Neural cell (in vitro differentiated cells): Measurements from ENCODE around the gene GNE. TPM values are rescaled to one million over a fixed set of nuclear protein-coding genes. Genes with fewer than 3 reads are reported as not detected.

Experiments
- H2AFZ ChIP-seq: fragments of 200-600, 300-800 bp; sonication (generic), shearing (Covaris generic); 2 replicates; pipeline ENCODE4 v1.6.0; 2014; ENCODE audit warnings: low read depth, mild to moderate bottlenecking, antibody characterized with exemption, low read length, moderate library complexity
- H3F3A ChIP-seq: fragments of 200-600 bp; shearing (Covaris generic); 2 replicates; pipeline ENCODE4 v1.6.1; 2016; ENCODE audit warnings: mild to moderate bottlenecking, moderate library complexity, mixed read lengths, antibody characterized with exemption, low read length; ENCODE audit not compliant: insufficient read depth, poor library complexity, severe bottlenecking
- H3K27ac ChIP-seq: fragments of 200-600, 300-800 bp; sonication (generic), shearing (Covaris generic); 2 replicates; pipeline ENCODE4 v1.5.1; 2014; ENCODE audit warnings: mild to moderate bottlenecking, low read length, moderate library complexity
- H3K27me3 ChIP-seq: fragments of 300-800, 200-600 bp; sonication (generic), shearing (Covaris generic); 2 replicates; pipeline ENCODE4 v1.6.0; 2014; ENCODE audit warnings: mild to moderate bottlenecking, low read depth, low read length, moderate library complexity; ENCODE audit not compliant: insufficient read depth
- H3K36me3 ChIP-seq: fragments of 300-800, 200-600 bp; sonication (generic), shearing (Covaris generic); 2 replicates; pipeline ENCODE4 v1.5.1; 2014; ENCODE audit warnings: mild to moderate bottlenecking, antibody characterized with exemption, low read length, moderate library complexity; ENCODE audit not compliant: insufficient read depth
- H3K4me2 ChIP-seq: fragments of 300-800, 200-600 bp; sonication (generic), shearing (Covaris generic); 2 replicates; pipeline ENCODE4 v1.6.0; 2014; ENCODE audit warnings: mild to moderate bottlenecking, low read length
- H3K4me3 ChIP-seq: fragments of 300-800, 200-600 bp; sonication (generic), shearing (Covaris generic); 2 replicates; pipeline ENCODE4 v1.5.1; 2014; ENCODE audit warnings: mild to moderate bottlenecking, low read length, moderate library complexity
- H3K79me2 ChIP-seq: fragments of 200-600 bp; shearing (Covaris generic); replicated peaks from 2 replicates; pipeline ENCODE4 v1.6.0; 2014; ENCODE audit warnings: mild to moderate bottlenecking, low read length, moderate library complexity; ENCODE audit not compliant: insufficient read depth
- H3K9ac ChIP-seq: fragments of 300-800, 200-600 bp; sonication (generic), shearing (Covaris generic); 2 replicates; pipeline ENCODE4 v1.6.1; 2016; ENCODE audit warnings: mild to moderate bottlenecking, low read length, mixed read lengths
- H3K9me2 ChIP-seq: fragments of 200-600 bp; shearing (Covaris generic); 2 replicates; pipeline ENCODE4 v1.6.1; 2016; ENCODE audit warnings: mild to moderate bottlenecking, low read length, mixed read lengths; ENCODE audit not compliant: insufficient read depth
- H3K9me3 ChIP-seq: fragments of 200-600, 300-800 bp; sonication (generic), shearing (Covaris generic); 2 replicates; pipeline ENCODE4 v1.6.1; 2016; ENCODE audit warnings: mild to moderate bottlenecking, mixed run types, low read length, moderate library complexity, mixed read lengths
- H4K20me1 ChIP-seq: fragments of 200-600 bp; shearing (Covaris generic); 2 replicates; pipeline ENCODE4 v1.6.1; 2016; ENCODE audit warnings: mild to moderate bottlenecking, mixed run types; ENCODE audit not compliant: insufficient read depth
- CTCF ChIP-seq: fragments of 450-650 bp; IDR thresholded peaks from 2 replicates; pipeline ENCODE4 v1.5.1; 2014; ENCODE audit warnings: antibody characterized with exemption, mild to moderate bottlenecking, moderate library complexity; ENCODE audit not compliant: poor library complexity, severe bottlenecking
- EP300 ChIP-seq: fragments of 450-650 bp; conservative IDR thresholded peaks from 2 replicates; pipeline ENCODE4 v1.6.1; 2014; ENCODE audit warnings: antibody characterized with exemption, mild to moderate bottlenecking, moderate library complexity; ENCODE audit not compliant: poor library complexity, severe bottlenecking
- EZH2 ChIP-seq: fragments of 200-600, 300-800 bp; shearing (Covaris generic), sonication (generic); IDR thresholded peaks from 2 replicates; pipeline ENCODE4 v1.6.1; 2014; ENCODE audit warnings: antibody characterized with exemption, low read length, borderline replicate concordance, mild to moderate bottlenecking; ENCODE audit not compliant: insufficient read depth, poor library complexity, severe bottlenecking
- MXI1 ChIP-seq: fragments of 450-650 bp; conservative IDR thresholded peaks from 2 replicates; pipeline ENCODE4 v1.6.1; 2014; ENCODE audit warnings: antibody characterized with exemption, mild to moderate bottlenecking; ENCODE audit not compliant: poor library complexity, severe bottlenecking
- POLR2AphosphoS5 ChIP-seq: IDR thresholded peaks from 2 replicates; pipeline ENCODE4 v1.6.1; 2012
- RAD21 ChIP-seq: fragments of 450-650 bp; conservative IDR thresholded peaks from 2 replicates; pipeline ENCODE4 v1.6.1; 2014; ENCODE audit warnings: antibody characterized with exemption, mild to moderate bottlenecking, moderate library complexity
- REST ChIP-seq: IDR thresholded peaks from 2 replicates; pipeline ENCODE4 v1.6.1; 2012; ENCODE audit warnings: borderline replicate concordance
- SMC3 ChIP-seq: fragments of 450-650 bp; conservative IDR thresholded peaks from 2 replicates; pipeline ENCODE4 v1.6.1; 2014; ENCODE audit warnings: antibody characterized with exemption, mild to moderate bottlenecking, moderate library complexity; ENCODE audit not compliant: poor library complexity
- TAF1 ChIP-seq: IDR thresholded peaks from 2 replicates; pipeline ENCODE4 v1.6.1; 2012; ENCODE audit warnings: low read depth
- polyA plus RNA-seq: library from polyadenylated mRNA; depleted of rRNA; stranded (reverse); fragments of >200 nt; gene quantifications from 2 replicates; pipeline ENCODE4 v1.2.3, GENCODE V29; 2014

The GNE gene
- polyA plus RNA-seq, 1 donor from 2014 or later = 22.7 TPM

- H3K9me3 ChIP-seq = no peaks in the 10 kb centered on the region
- H3K4me2 ChIP-seq = no peak overlapping the region
- no peak for TF ChIP-seq MXI1
- TF ChIP-seq RAD21 = no peak
- TF ChIP-seq SMC3 = no peak
- TF ChIP-seq EP300 = no peak
- TF ChIP-seq POLR2AphosphoS5 = no peak
- no peak for TF ChIP-seq EZH2
- TF ChIP-seq REST = no peak
- TF ChIP-seq TAF1 = no peak
- TF ChIP-seq CTCF = no peak
- no peak overlapping the region for H3K27ac ChIP-seq
- no peak overlapping the region for H3K9ac ChIP-seq
- H3K4me3 ChIP-seq = no peak overlapping the region
- no peaks in the 10 kb centered on the region for H3K27me3 ChIP-seq
- no peaks in the 10 kb centered on the region for H3K9me2 ChIP-seq
- no peaks in the 10 kb centered on the region for H3K36me3 ChIP-seq
- H2AFZ ChIP-seq = no peak overlapping the region
- no peaks in the 10 kb centered on the region for H4K20me1 ChIP-seq
- no peaks in the 10 kb centered on the region for H3K79me2 ChIP-seq
- H3F3A ChIP-seq = no peaks in the 10 kb centered on the region
Measured at GRCh38 chr9:36276781-36277181, 18.5 kb upstream of the GNE start.

- TF ChIP-seq CTCF (no peak), REST (no peak), RAD21 (no peak), SMC3 (no peak), TAF1 (no peak), EZH2 (no peak), POLR2AphosphoS5 (no peak), EP300 (no peak), MXI1 (no peak)
- H3K36me3 ChIP-seq = no peaks in the 10 kb centered on the region
Measured at GRCh38 chr9:36276254-36276653, 18.0 kb upstream of the GNE start.

More at GRCh38 chr9:36276254-36276653, 18.0 kb upstream of the GNE start:
- H3K9me2 ChIP-seq = no peaks in the 10 kb centered on the region
- no peak overlapping the region for H2AFZ ChIP-seq
- H3K27ac ChIP-seq = no peak overlapping the region
- no peaks in the 10 kb centered on the region for H3K27me3 ChIP-seq
- no peaks in the 10 kb centered on the region for H3F3A ChIP-seq
- no peaks in the 10 kb centered on the region for H3K9me3 ChIP-seq
- H3K9ac ChIP-seq = no peak overlapping the region
- H4K20me1 ChIP-seq = no peaks in the 10 kb centered on the region
- no peaks in the 10 kb centered on the region for H3K79me2 ChIP-seq
- no peak overlapping the region for H3K4me2 ChIP-seq
- no peak overlapping the region for H3K4me3 ChIP-seq
